BJ (cell line): ENCODE measurements around the gene ATXN2. TPM values are rescaled to one million over a fixed set of nuclear protein-coding genes. Genes with fewer than 3 reads are reported as not detected.

Experiments
- CTCF ChIA-PET: fragments of 350-600 bp; formaldehyde crosslinking; extraction: SDS; loops from one replicate; lab custom pipeline; 2021; ENCODE audit warnings: antibody characterized with exemption, inconsistent platforms; lab: Yijun Ruan, JAX
- POLR2A ChIA-PET: fragments of 300-600 bp; sonication (Branson Sonifier 250); formaldehyde crosslinking; extraction: SDS; loops from one replicate; lab custom pipeline; 2021; ENCODE audit warnings: antibody characterized with exemption; lab: Charles Lee
- DNase-seq: peaks from one replicate; pipeline ENCODE4 v3.0.0-alpha.2; 2011; ENCODE audit warnings: low read depth
- H3K27me3 ChIP-seq: 2 replicates; pipeline ENCODE4 v1.6.0; 2011; ENCODE audit warnings: low read length; ENCODE audit not compliant: control insufficient read depth, insufficient read depth
- H3K36me3 ChIP-seq: 2 replicates; pipeline ENCODE4 v1.5.1; 2011; ENCODE audit warnings: low read length; ENCODE audit not compliant: control insufficient read depth, insufficient read depth
- H3K4me3 ChIP-seq: 2 replicates; pipeline ENCODE4 v1.5.1; 2011; ENCODE audit warnings: low read depth, mild to moderate bottlenecking, control low read depth, low read length
- CTCF ChIP-seq: IDR thresholded peaks from 2 replicates; pipeline ENCODE4 v1.5.1; 2011; ENCODE audit warnings: low read depth, mild to moderate bottlenecking, control low read depth, inconsistent platforms, low read length, moderate library complexity; ENCODE audit not compliant: insufficient read depth
- polyA plus RNA-seq: library from polyadenylated mRNA; depleted of rRNA; stranded (reverse); fragments of >200 nt; gene quantifications from 2 replicates; pipeline ENCODE4 v1.2.3, GENCODE V29; 2011

Gene ATXN2
- polyA plus RNA-seq, 1 experiment, result 30.3 TPM

- no peak overlapping the region for H3K4me3 ChIP-seq
- ChIA-PET POLR2A (no interaction called here), CTCF (interaction anchor here (1.1 to 1.4 kb wide), 3 partner anchors 10 to 23 kb away, joined by 3 to 5 read pairs (median 4); no protein-coding TSS in a partner anchor)
- no peak for TF ChIP-seq CTCF
- no peak for DNase-seq
- H3K27me3 ChIP-seq, result no peaks in the 10 kb centered on the region
- H3K36me3 ChIP-seq, result peaks cover 6% of the 10 kb centered on the region
Measured at GRCh38 chr12:111420494-111420893, 178.6 kb downstream of the ATXN2 start.

GRCh38 chr12:111419784-111420183 lies 179.3 kb downstream of the ATXN2 start:
- Histone ChIP-seq H3K27me3 (no peaks in the 10 kb centered on the region), H3K4me3 (no peak overlapping the region), H3K36me3 (peaks cover 6% of the 10 kb centered on the region)
- ChIA-PET CTCF (interaction anchor here (0.6 to 1.4 kb wide), 6 partner anchors 10 to 273 kb away, joined by 3 to 5 read pairs (median 3); no protein-coding TSS in a partner anchor), POLR2A (no interaction called here)
- no peak for DNase-seq
- no peak for TF ChIP-seq CTCF

GRCh38 chr12:111418594-111418880 lies 180.6 kb downstream of the ATXN2 start:
- ChIA-PET CTCF (no interaction called here), POLR2A (no interaction called here)
- no peak for DNase-seq
- no peak for TF ChIP-seq CTCF
- Histone ChIP-seq H3K4me3 (no peak overlapping the region), H3K36me3 (peaks cover 6% of the 10 kb centered on the region), H3K27me3 (no peaks in the 10 kb centered on the region)

- ChIA-PET POLR2A (no interaction called here), CTCF (no interaction called here)
- no peak overlapping the region for H3K4me3 ChIP-seq
- DNase-seq, result no peak
- TF ChIP-seq CTCF, result no peak
- peaks cover 6% of the 10 kb centered on the region for H3K36me3 ChIP-seq
- no peaks in the 10 kb centered on the region for H3K27me3 ChIP-seq
Measured at GRCh38 chr12:111417784-111418593, 181.1 kb downstream of the ATXN2 start.

- TF ChIP-seq CTCF, result no peak
- CTCF ChIA-PET, result interaction anchor here (2.4 kb wide), 1 partner anchor 20 kb away, joined by 8 read pairs; no protein-coding TSS in a partner anchor
- no peak for DNase-seq
Measured at GRCh38 chr12:111417290-111417689, 181.8 kb downstream of the ATXN2 start.

More at GRCh38 chr12:111417290-111417689, 181.8 kb downstream of the ATXN2 start:
- POLR2A ChIA-PET, result no interaction called here
- H3K36me3 ChIP-seq, result peaks cover 6% of the 10 kb centered on the region
- H3K4me3 ChIP-seq, result no peak overlapping the region
- H3K27me3 ChIP-seq, result no peaks in the 10 kb centered on the region
